SK-N-MC (cell line): Measurements from ENCODE around the gene RNF8.

Source experiments
- EZH2 ChIP-seq: fragments of 200-600 bp; sonication (generic); IDR thresholded peaks from one replicate; pipeline ENCODE4 v1.6.1; 2017; ENCODE audit warnings: antibody characterized with exemption
- FOXP2 ChIP-seq: optimal IDR thresholded peaks from 2 replicates; pipeline ENCODE3; 2011; ENCODE audit warnings: mild to moderate bottlenecking, moderate library complexity; ENCODE audit not compliant: insufficient read depth; ENCODE audit errors: extremely low read length, control extremely low read depth
- POLR2AphosphoS5 ChIP-seq: IDR thresholded peaks from 2 replicates; pipeline ENCODE4 v1.6.1; 2012; ENCODE audit warnings: mild to moderate bottlenecking, low read depth, low read length, borderline replicate concordance

DNA sequence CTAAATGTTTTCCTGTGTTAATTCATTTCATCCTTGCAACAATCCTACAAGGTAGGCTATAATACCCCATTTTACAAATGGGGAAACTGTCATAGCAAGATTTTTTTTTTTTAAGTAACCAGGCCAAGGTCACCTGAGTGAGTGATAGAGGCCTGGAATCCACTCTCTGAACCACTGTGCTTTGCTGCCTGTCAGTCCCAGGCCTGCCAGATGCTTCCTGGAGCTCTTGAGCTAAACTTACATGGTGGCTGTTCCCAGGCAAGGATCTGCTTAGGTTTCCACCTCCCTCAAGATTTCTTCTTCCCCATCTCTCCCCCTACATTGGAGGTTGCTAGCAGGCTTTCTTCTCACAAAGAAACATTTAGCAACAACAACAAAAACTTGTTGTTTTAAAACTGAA is 32.7 kb upstream of the RNF8 start:
- no peak for TF ChIP-seq POLR2AphosphoS5
- TF ChIP-seq FOXP2: no peak
- TF ChIP-seq EZH2: no peak
